ENCODE measurements around the gene CLIC5.

The CLIC5 gene

GRCh38 chr6:45920819-45921511 lies 94.7 kb downstream of the CLIC5 start:
- peak overlapping the region; percentile 10 to 27 for H3K4me3 Mint-ChIP-seq
- DNase-seq (peak; percentile 17 to 39), ATAC-seq (peak; percentile 65)
- H3K27ac Mint-ChIP-seq: peak overlapping the region; percentile 76 to 78
- no peaks in the 10 kb centered on the region for H3K9me3 Mint-ChIP-seq
- H3K4me1 Mint-ChIP-seq: peaks cover 41% of the 10 kb centered on the region
- no peaks in the 10 kb centered on the region for H3K27me3 Mint-ChIP-seq

GRCh38 chr6:45917439-45917838 lies 98.2 kb downstream of the CLIC5 start:
- ATAC-seq: no peak
- H3K27me3 Mint-ChIP-seq: no peaks in the 10 kb centered on the region
- H3K4me1 Mint-ChIP-seq: peaks cover 22% of the 10 kb centered on the region
- H3K4me3 Mint-ChIP-seq: no peak overlapping the region
- no peak for DNase-seq
- no peak overlapping the region for H3K27ac Mint-ChIP-seq
- no peaks in the 10 kb centered on the region for H3K9me3 Mint-ChIP-seq

- Mint-ChIP-seq H3K9me3 (no peaks in the 10 kb centered on the region), H3K4me1 (peaks cover 17% of the 10 kb centered on the region), H3K27ac (no peak overlapping the region), H3K4me3 (no peak overlapping the region), H3K27me3 (no peaks in the 10 kb centered on the region)
- ATAC-seq (no peak), DNase-seq (no peak)
Observed at GRCh38 chr6:45916692-45917091, 99.0 kb downstream of the CLIC5 start.

GRCh38 chr6:45915780-45916468 lies 99.7 kb downstream of the CLIC5 start:
- Mint-ChIP-seq H3K27me3 (no peaks in the 10 kb centered on the region), H3K9me3 (no peaks in the 10 kb centered on the region), H3K4me1 (peaks cover 10% of the 10 kb centered on the region), H3K4me3 (no peak overlapping the region), H3K27ac (no peak overlapping the region)
- no peak for DNase-seq
- no peak for ATAC-seq

- no peak overlapping the region for H3K4me3 Mint-ChIP-seq
- DNase-seq (no peak), ATAC-seq (no peak)
- peaks cover 0 to 9% of the 10 kb centered on the region in 2 donors for H3K9me3 Mint-ChIP-seq
- peaks cover 8% of the 10 kb centered on the region for H3K27me3 Mint-ChIP-seq
- no peak overlapping the region for H3K27ac Mint-ChIP-seq
- no peaks in the 10 kb centered on the region for H3K4me1 Mint-ChIP-seq
Observed at GRCh38 chr6:45911691-45912090, 104.0 kb downstream of the CLIC5 start.

GRCh38 chr6:45903959-45904358 lies 111.7 kb downstream of the CLIC5 start:
- no peak overlapping the region for H3K27ac Mint-ChIP-seq
- DNase-seq: no peak
- H3K9me3 Mint-ChIP-seq: peaks cover 0 to 3% of the 10 kb centered on the region in 2 donors
- no peaks in the 10 kb centered on the region for H3K4me1 Mint-ChIP-seq
- no peak for ATAC-seq
- H3K27me3 Mint-ChIP-seq: peaks cover 8% of the 10 kb centered on the region
- H3K4me3 Mint-ChIP-seq: no peak overlapping the region

GRCh38 chr6:45902984-45903383 lies 112.7 kb downstream of the CLIC5 start:
- Mint-ChIP-seq H3K9me3 (no peaks in the 10 kb centered on the region), H3K27me3 (peaks cover 8% of the 10 kb centered on the region), H3K27ac (no peak overlapping the region), H3K4me1 (no peaks in the 10 kb centered on the region), H3K4me3 (no peak overlapping the region)
- DNase-seq (no peak), ATAC-seq (no peak)

GRCh38 chr6:45901767-45902650 lies 113.7 kb downstream of the CLIC5 start:
- Mint-ChIP-seq H3K27me3 (peaks cover under 1% of the 10 kb centered on the region), H3K27ac (no peak overlapping the region), H3K4me1 (peaks cover 2% of the 10 kb centered on the region), H3K9me3 (no peaks in the 10 kb centered on the region), H3K4me3 (no peak overlapping the region)
- ATAC-seq (no peak), DNase-seq (no peak)

- DNase-seq: no peak
- Mint-ChIP-seq H3K27me3 (no peaks in the 10 kb centered on the region), H3K27ac (peak overlapping the region in 1 of 2 donors; percentile 58), H3K9me3 (no peaks in the 10 kb centered on the region), H3K4me3 (no peak overlapping the region), H3K4me1 (peaks cover 7% of the 10 kb centered on the region)
- ATAC-seq: no peak
Observed at GRCh38 chr6:45900808-45901752, 114.6 kb downstream of the CLIC5 start.

- ATAC-seq: no peak
- DNase-seq: no peak
- Mint-ChIP-seq H3K27ac (no peak overlapping the region), H3K4me1 (peaks cover 14% of the 10 kb centered on the region), H3K27me3 (no peaks in the 10 kb centered on the region), H3K9me3 (no peaks in the 10 kb centered on the region), H3K4me3 (no peak overlapping the region)
Observed at GRCh38 chr6:45899683-45899946, 116.0 kb downstream of the CLIC5 start.

- peaks cover 14% of the 10 kb centered on the region for H3K4me1 Mint-ChIP-seq
- H3K4me3 Mint-ChIP-seq: no peak overlapping the region
- no peaks in the 10 kb centered on the region for H3K9me3 Mint-ChIP-seq
- DNase-seq (no peak), ATAC-seq (no peak)
- no peaks in the 10 kb centered on the region for H3K27me3 Mint-ChIP-seq
- no peak overlapping the region for H3K27ac Mint-ChIP-seq
Observed at GRCh38 chr6:45898941-45899682, 116.5 kb downstream of the CLIC5 start.

- no peak overlapping the region for H3K4me3 Mint-ChIP-seq
- H3K4me1 Mint-ChIP-seq: peaks cover 14% of the 10 kb centered on the region
- ATAC-seq (peak; percentile 83), DNase-seq (peak in 1 of 2 donors; percentile 20)
- peak overlapping the region in 1 of 2 donors; percentile 31 for H3K27ac Mint-ChIP-seq
- peaks cover 11% of the 10 kb centered on the region for H3K27me3 Mint-ChIP-seq
- H3K9me3 Mint-ChIP-seq: no peaks in the 10 kb centered on the region
Observed at GRCh38 chr6:45896783-45897441, 118.7 kb downstream of the CLIC5 start.

- peak; percentile 84 for ATAC-seq
- DNase-seq: no peak
- Mint-ChIP-seq H3K4me3 (no peak overlapping the region), H3K27ac (no peak overlapping the region), H3K27me3 (peaks cover 11% of the 10 kb centered on the region), H3K9me3 (no peaks in the 10 kb centered on the region), H3K4me1 (peaks cover 14% of the 10 kb centered on the region)
Observed at GRCh38 chr6:45895569-45895968, 120.1 kb downstream of the CLIC5 start.

- no peaks in the 10 kb centered on the region for H3K9me3 Mint-ChIP-seq
- no peak overlapping the region for H3K27ac Mint-ChIP-seq
- ATAC-seq: no peak
- no peak for DNase-seq
- H3K4me1 Mint-ChIP-seq: peaks cover 14% of the 10 kb centered on the region
- H3K4me3 Mint-ChIP-seq: no peak overlapping the region
- peaks cover 20% of the 10 kb centered on the region for H3K27me3 Mint-ChIP-seq
Observed at GRCh38 chr6:45892696-45893245, 122.9 kb downstream of the CLIC5 start.

Data from stimulated activated naive CD8-positive, alpha-beta T cell treated with anti-CD3 and anti-CD28 coated beads, Interleukin-15, amount 100 ng/mL, for 72 hours (primary cell).